ENCODE measurements around the gene FMO1.
"Not testable (repeated sequence)": the region's sequence is repeated elsewhere in the genome, so short reads cannot be mapped to it uniquely, and the experiment has no call there.

The FMO1 gene

GRCh38 chr1:171290621-171291020 is 42.3 kb downstream of the FMO1 start:
- H3K36me3 ChIP-seq (ENCODE audit: control insufficient read depth in 1 of 2, insufficient read depth in 2 of 2, low read length in 2 of 2), result no peaks in the 10 kb centered on the region
- H3K4me1 ChIP-seq (ENCODE audit: control insufficient read depth in 1 of 2, insufficient read depth in 2 of 2, low read length in 2 of 2), result no peaks in the 10 kb centered on the region
- no peak overlapping the region for H3K4me3 ChIP-seq (ENCODE audit: low read depth in 1 of 2, low read length in 2 of 2)
- no peaks in the 10 kb centered on the region for H3K27me3 ChIP-seq (ENCODE audit: low read depth, low read length)
- no peak overlapping the region for H3K27ac ChIP-seq (ENCODE audit: low read length)
- H3K9me3 ChIP-seq (ENCODE audit: control insufficient read depth in 1 of 2, low read length in 2 of 2), result no peaks in the 10 kb centered on the region

- Histone ChIP-seq H3K27me3 (ENCODE audit: low read depth, low read length) (no peaks in the 10 kb centered on the region), H3K36me3 (ENCODE audit: control insufficient read depth in 1 of 2, insufficient read depth in 2 of 2, low read length in 2 of 2) (no peaks in the 10 kb centered on the region)
Measured at GRCh38 chr1:171292799-171293198, 44.5 kb downstream of the FMO1 start.

GRCh38 chr1:171295383-171295782 is 47.1 kb downstream of the FMO1 start:
- H3K9me3 ChIP-seq (ENCODE audit: control insufficient read depth in 1 of 2, low read length in 2 of 2), result peaks cover 0 to 13% of the 10 kb centered on the region in 2 donors
- not testable (repeated sequence) for H3K27me3 ChIP-seq (ENCODE audit: low read depth, low read length); H3K4me3 ChIP-seq (ENCODE audit: low read depth in 1 of 2, low read length in 2 of 2); H3K36me3 ChIP-seq (ENCODE audit: control insufficient read depth in 1 of 2, insufficient read depth in 2 of 2, low read length in 2 of 2); H3K27ac ChIP-seq (ENCODE audit: low read length); H3K4me1 ChIP-seq (ENCODE audit: control insufficient read depth in 1 of 2, insufficient read depth in 2 of 2, low read length in 2 of 2)

More at GRCh38 chr1:171292799-171293198, 44.5 kb downstream of the FMO1 start:
- Histone ChIP-seq H3K4me1 (ENCODE audit: control insufficient read depth in 1 of 2, insufficient read depth in 2 of 2, low read length in 2 of 2) (no peaks in the 10 kb centered on the region), H3K27ac (ENCODE audit: low read length) (no peak overlapping the region), H3K4me3 (ENCODE audit: low read depth in 1 of 2, low read length in 2 of 2) (no peak overlapping the region), H3K9me3 (ENCODE audit: control insufficient read depth in 1 of 2, low read length in 2 of 2) (no peaks in the 10 kb centered on the region)

DNA sequence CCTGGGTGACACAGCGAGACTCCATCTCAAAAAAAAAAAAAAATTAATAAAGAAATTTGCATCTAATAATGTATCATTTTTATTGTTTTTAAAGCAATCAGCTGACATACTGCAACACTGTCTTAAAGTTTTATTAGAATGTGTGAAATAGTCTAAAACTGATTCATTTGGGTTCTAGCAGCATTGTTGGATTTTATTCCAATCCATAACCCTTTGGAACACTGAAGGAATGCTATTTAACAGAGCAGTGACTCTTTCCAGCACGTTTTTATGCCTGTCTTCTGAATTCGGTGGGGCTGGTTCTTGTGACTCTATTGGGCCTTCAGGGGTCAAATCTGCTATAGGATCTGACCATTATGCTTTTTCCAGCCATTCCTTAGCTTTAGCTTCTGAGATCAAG is 47.5 kb downstream of the FMO1 start:
- Histone ChIP-seq H3K4me1 (ENCODE audit: control insufficient read depth in 1 of 2, insufficient read depth in 2 of 2, low read length in 2 of 2) (no peaks in the 10 kb centered on the region), H3K27me3 (ENCODE audit: low read depth, low read length) (no peaks in the 10 kb centered on the region), H3K36me3 (ENCODE audit: control insufficient read depth in 1 of 2, insufficient read depth in 2 of 2, low read length in 2 of 2) (no peaks in the 10 kb centered on the region), H3K27ac (ENCODE audit: low read length) (no peak overlapping the region), H3K9me3 (ENCODE audit: control insufficient read depth in 1 of 2, low read length in 2 of 2) (peaks cover 0 to 15% of the 10 kb centered on the region in 2 donors), H3K4me3 (ENCODE audit: low read depth in 1 of 2, low read length in 2 of 2) (no peak overlapping the region)

DNA sequence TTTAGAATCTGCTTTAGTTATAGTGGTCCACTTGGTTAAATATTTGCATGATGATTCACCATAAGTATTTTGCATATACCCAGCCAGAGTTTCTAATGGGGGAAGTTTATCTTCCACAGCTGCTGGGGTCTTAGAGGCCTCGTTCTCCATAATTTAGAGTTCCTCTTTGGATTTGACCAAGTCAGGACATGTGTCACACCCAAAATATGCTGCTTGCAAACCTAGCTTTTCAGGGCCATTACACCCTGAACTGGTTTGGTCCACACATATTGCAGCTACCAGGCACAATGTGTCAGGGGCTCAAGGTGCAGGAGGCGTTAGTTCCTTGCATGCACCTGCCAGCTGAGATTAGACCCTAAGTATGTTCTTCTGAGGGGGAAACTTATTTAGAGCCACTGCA is 48.6 kb downstream of the FMO1 start:
- Histone ChIP-seq H3K36me3 (ENCODE audit: control insufficient read depth in 1 of 2, insufficient read depth in 2 of 2, low read length in 2 of 2) (no peaks in the 10 kb centered on the region), H3K27ac (ENCODE audit: low read length) (no peak overlapping the region), H3K4me3 (ENCODE audit: low read depth in 1 of 2, low read length in 2 of 2) (no peak overlapping the region), H3K27me3 (ENCODE audit: low read depth, low read length) (no peaks in the 10 kb centered on the region), H3K9me3 (ENCODE audit: control insufficient read depth in 1 of 2, low read length in 2 of 2) (peaks cover 0 to 18% of the 10 kb centered on the region in 2 donors), H3K4me1 (ENCODE audit: control insufficient read depth in 1 of 2, insufficient read depth in 2 of 2, low read length in 2 of 2) (no peaks in the 10 kb centered on the region)

GRCh38 chr1:171298696-171299095 is 50.4 kb downstream of the FMO1 start:
- Histone ChIP-seq H3K9me3 (ENCODE audit: control insufficient read depth in 1 of 2, low read length in 2 of 2) (peaks cover 0 to 18% of the 10 kb centered on the region in 2 donors), H3K4me1 (ENCODE audit: control insufficient read depth in 1 of 2, insufficient read depth in 2 of 2, low read length in 2 of 2) (no peaks in the 10 kb centered on the region), H3K27me3 (ENCODE audit: low read depth, low read length) (no peaks in the 10 kb centered on the region), H3K27ac (ENCODE audit: low read length) (no peak overlapping the region), H3K4me3 (ENCODE audit: low read depth in 1 of 2, low read length in 2 of 2) (no peak overlapping the region), H3K36me3 (ENCODE audit: control insufficient read depth in 1 of 2, insufficient read depth in 2 of 2, low read length in 2 of 2) (no peaks in the 10 kb centered on the region)

DNA sequence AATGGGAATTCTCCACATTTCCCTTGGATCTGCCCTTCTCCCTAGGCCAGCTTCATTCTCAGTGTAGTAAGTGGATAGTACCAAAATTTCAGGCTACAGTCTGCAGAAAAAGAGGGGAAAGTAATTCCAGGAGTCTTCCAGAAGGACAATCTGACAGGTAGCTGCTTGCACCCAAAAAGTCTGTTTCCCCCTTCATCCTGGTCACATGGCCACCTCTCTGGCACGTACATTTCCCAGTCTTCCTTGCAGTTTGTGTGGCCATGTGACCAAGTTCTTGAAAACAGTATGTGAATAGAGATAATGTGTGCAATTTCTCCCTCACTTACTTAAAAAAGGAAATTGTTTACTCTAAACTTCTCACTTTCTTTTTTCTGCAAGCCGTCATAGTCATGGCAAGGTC is 51.0 kb downstream of the FMO1 start:
- Histone ChIP-seq H3K9me3 (ENCODE audit: control insufficient read depth in 1 of 2, low read length in 2 of 2) (peaks cover 0 to 18% of the 10 kb centered on the region in 2 donors), H3K27ac (ENCODE audit: low read length) (no peak overlapping the region), H3K36me3 (ENCODE audit: control insufficient read depth in 1 of 2, insufficient read depth in 2 of 2, low read length in 2 of 2) (no peaks in the 10 kb centered on the region), H3K4me3 (ENCODE audit: low read depth in 1 of 2, low read length in 2 of 2) (peak overlapping the region in 1 of 2 donors; percentile 12), H3K4me1 (ENCODE audit: control insufficient read depth in 1 of 2, insufficient read depth in 2 of 2, low read length in 2 of 2) (no peaks in the 10 kb centered on the region), H3K27me3 (ENCODE audit: low read depth, low read length) (no peaks in the 10 kb centered on the region)

DNA sequence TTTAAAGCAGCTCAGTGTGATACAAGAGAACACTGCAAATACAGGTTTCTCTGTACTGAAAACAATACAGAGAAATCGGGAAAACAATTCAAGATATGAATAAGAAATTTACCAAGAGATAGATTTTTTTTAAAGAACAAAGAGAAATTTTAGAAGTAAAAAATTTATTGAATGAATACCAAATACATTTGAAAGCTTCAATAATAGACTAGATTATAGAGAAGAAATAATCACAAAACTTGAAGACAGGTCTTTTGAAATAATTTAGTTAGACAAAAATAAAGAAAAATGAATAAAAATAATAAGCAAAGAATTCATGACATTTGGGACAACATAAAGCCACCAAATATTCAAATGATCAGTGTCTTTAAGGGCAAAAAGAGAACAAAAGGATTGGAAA is 52.1 kb downstream of the FMO1 start:
- no peaks in the 10 kb centered on the region for H3K27me3 ChIP-seq (ENCODE audit: low read depth, low read length)
- no peak overlapping the region for H3K27ac ChIP-seq (ENCODE audit: low read length)
- no peak overlapping the region for H3K4me3 ChIP-seq (ENCODE audit: low read depth in 1 of 2, low read length in 2 of 2)
- peaks cover 0 to 21% of the 10 kb centered on the region in 2 donors for H3K9me3 ChIP-seq (ENCODE audit: control insufficient read depth in 1 of 2, low read length in 2 of 2)
- H3K36me3 ChIP-seq (ENCODE audit: control insufficient read depth in 1 of 2, insufficient read depth in 2 of 2, low read length in 2 of 2), result no peaks in the 10 kb centered on the region
- no peaks in the 10 kb centered on the region for H3K4me1 ChIP-seq (ENCODE audit: control insufficient read depth in 1 of 2, insufficient read depth in 2 of 2, low read length in 2 of 2)

DNA sequence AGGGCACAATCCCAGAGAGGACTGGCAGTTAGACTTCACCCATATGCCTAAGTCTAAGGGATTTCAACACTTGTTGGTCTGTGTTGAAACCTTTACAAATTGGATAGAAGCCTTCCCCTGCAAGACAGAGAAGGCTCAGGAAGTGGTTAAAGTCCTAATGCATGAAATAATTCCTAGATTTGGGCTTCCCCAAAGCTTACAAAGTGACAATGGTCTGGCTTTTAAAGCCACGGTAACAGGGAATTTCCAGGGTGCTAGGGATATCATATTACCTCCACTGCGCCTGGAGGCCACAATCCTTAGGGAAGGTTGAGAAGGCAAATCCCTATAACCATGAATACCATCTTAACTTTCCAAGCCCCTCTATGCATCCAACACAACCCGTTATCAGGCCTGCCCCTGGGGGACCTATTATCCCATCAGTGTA is 62.4 kb downstream of the FMO1 start:
- no peak overlapping the region for H3K27ac ChIP-seq (ENCODE audit: low read length)
- no peak overlapping the region for H3K4me3 ChIP-seq (ENCODE audit: low read depth in 1 of 2, low read length in 2 of 2)

DNA sequence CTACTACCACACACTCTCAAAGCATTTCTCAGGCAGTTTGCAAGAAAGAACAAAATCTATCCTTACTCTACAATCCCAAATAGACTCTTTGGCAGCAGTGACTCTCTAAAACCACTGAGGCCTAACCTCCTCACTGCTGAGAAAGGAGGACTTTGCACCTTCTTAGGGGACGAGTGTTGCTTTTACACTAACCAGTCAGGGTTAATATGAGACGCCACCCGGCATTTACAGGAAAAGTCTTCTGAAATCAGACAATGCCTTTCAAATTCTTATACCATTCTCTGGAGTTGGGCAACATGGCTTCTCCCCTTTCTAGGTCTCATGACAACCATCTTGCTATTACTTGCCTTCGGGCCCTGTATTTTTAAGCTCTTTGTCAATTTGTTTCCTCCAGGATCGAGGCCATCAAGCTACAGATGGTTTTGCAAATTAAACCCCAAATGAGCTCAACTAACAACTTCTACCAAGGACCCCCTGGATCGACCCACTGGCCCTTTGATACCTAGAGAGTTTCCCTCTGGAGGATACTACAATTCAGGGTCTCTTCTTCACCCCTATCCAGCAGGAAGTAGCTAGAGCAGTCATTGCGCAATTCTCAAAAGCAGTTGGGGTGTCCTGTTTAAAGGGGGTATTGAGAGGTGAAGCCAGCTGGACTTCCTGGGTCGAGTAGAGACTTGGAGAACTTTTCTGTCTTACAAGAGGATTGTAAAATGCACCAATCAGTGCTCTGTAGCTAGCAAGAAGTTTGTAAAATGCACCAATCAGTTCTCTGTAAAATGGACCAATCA is 63.7 kb downstream of the FMO1 start:
- no peak overlapping the region for H3K4me3 ChIP-seq (ENCODE audit: low read depth in 1 of 2, low read length in 2 of 2)
- no peaks in the 10 kb centered on the region for H3K36me3 ChIP-seq (ENCODE audit: control insufficient read depth in 1 of 2, insufficient read depth in 2 of 2, low read length in 2 of 2)
- H3K9me3 ChIP-seq (ENCODE audit: control insufficient read depth in 1 of 2, low read length in 2 of 2), result no peaks in the 10 kb centered on the region
- H3K27me3 ChIP-seq (ENCODE audit: low read depth, low read length), result no peaks in the 10 kb centered on the region
- no peak overlapping the region for H3K27ac ChIP-seq (ENCODE audit: low read length)
- H3K4me1 ChIP-seq (ENCODE audit: control insufficient read depth in 1 of 2, insufficient read depth in 2 of 2, low read length in 2 of 2), result peaks cover 0 to 3% of the 10 kb centered on the region in 2 donors

More for the DNA sequence above, 62.4 kb downstream of the FMO1 start:
- Histone ChIP-seq H3K36me3 (ENCODE audit: control insufficient read depth in 1 of 2, insufficient read depth in 2 of 2, low read length in 2 of 2) (no peaks in the 10 kb centered on the region), H3K9me3 (ENCODE audit: control insufficient read depth in 1 of 2, low read length in 2 of 2) (no peaks in the 10 kb centered on the region), H3K27me3 (ENCODE audit: low read depth, low read length) (no peaks in the 10 kb centered on the region), H3K4me1 (ENCODE audit: control insufficient read depth in 1 of 2, insufficient read depth in 2 of 2, low read length in 2 of 2) (peaks cover 0 to 3% of the 10 kb centered on the region in 2 donors)

DNA sequence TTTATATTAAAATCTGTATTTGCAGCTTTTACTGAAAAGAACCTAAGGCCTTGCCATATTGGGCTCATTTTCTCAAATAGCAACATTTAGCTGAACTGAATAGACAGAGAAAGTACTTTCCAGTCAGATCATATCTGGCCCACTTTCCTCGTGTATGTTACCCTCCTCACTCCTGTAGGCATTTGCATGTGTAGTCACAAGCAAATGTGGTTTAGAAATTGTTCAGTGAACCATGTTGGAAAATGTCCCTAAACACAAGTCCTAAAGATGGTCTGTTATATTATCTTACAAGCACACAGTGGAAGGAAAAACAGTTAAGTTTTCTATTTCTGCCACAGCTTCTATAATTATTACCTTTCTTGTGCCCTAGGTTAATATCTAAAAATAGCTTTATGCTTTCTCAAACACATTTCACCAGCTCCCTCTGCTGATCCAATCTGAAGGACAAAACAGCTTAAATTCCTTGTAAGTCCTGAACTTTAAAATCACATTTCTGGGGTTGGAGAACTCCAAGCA is 65.1 kb downstream of the FMO1 start:
- H3K27ac ChIP-seq (ENCODE audit: low read length), result peak overlapping the region; percentile 85
- H3K27me3 ChIP-seq (ENCODE audit: low read depth, low read length), result no peaks in the 10 kb centered on the region
- no peaks in the 10 kb centered on the region for H3K9me3 ChIP-seq (ENCODE audit: control insufficient read depth in 1 of 2, low read length in 2 of 2)
- peak overlapping the region in 1 of 2 donors; percentile 49 for H3K4me3 ChIP-seq (ENCODE audit: low read depth in 1 of 2, low read length in 2 of 2)
- H3K4me1 ChIP-seq (ENCODE audit: control insufficient read depth in 1 of 2, insufficient read depth in 2 of 2, low read length in 2 of 2), result peaks cover 0 to 3% of the 10 kb centered on the region in 2 donors
- H3K36me3 ChIP-seq (ENCODE audit: control insufficient read depth in 1 of 2, insufficient read depth in 2 of 2, low read length in 2 of 2), result no peaks in the 10 kb centered on the region

Measured in muscle layer of duodenum (tissue), 2 donors.